Activated naive CD8-positive, alpha-beta T cell treated with anti-CD3 and anti-CD28 coated beads for 36 hours (primary cell): ENCODE data around the gene UBE4B. TPM values are rescaled to one million over a fixed set of nuclear protein-coding genes. Genes with fewer than 3 reads are reported as not detected.
"Not testable (repeated sequence)": the region's sequence is repeated elsewhere in the genome, so short reads cannot be mapped to it uniquely, and the experiment has no call there.

Experiments used
- DNase-seq: peaks from one replicate; pipeline ENCODE4 v3.0.0; 2021
- H3K27ac Mint-ChIP-seq: one replicate; pipeline ENCODE4 v1.8.0; 2022; ENCODE audit warnings: mild to moderate bottlenecking, moderate library complexity, mixed read lengths
- H3K27me3 Mint-ChIP-seq: one replicate; pipeline ENCODE4 v1.8.0; 2022; ENCODE audit warnings: mild to moderate bottlenecking, mixed read lengths
- H3K36me3 Mint-ChIP-seq: one replicate; pipeline ENCODE4 v1.8.0; 2021; ENCODE audit warnings: mild to moderate bottlenecking, mixed read lengths
- H3K4me1 Mint-ChIP-seq: one replicate; pipeline ENCODE4 v1.8.0; 2021; ENCODE audit warnings: mixed read lengths
- H3K4me3 Mint-ChIP-seq: one replicate; pipeline ENCODE4 v1.8.0; 2022; ENCODE audit warnings: mild to moderate bottlenecking, moderate library complexity, mixed read lengths
- H3K9me3 Mint-ChIP-seq: one replicate; pipeline ENCODE4 v1.8.0; 2022; ENCODE audit warnings: mixed read lengths
- total RNA-seq, 2 experiments: library from RNA; stranded (reverse); gene quantifications; one replicate each; pipeline ENCODE4 v1.2.3, GENCODE V29; 2021

UBE4B gene
- total RNA-seq, 2 experiments from 2014 or later = 32.9 to 35.9 TPM

DNA sequence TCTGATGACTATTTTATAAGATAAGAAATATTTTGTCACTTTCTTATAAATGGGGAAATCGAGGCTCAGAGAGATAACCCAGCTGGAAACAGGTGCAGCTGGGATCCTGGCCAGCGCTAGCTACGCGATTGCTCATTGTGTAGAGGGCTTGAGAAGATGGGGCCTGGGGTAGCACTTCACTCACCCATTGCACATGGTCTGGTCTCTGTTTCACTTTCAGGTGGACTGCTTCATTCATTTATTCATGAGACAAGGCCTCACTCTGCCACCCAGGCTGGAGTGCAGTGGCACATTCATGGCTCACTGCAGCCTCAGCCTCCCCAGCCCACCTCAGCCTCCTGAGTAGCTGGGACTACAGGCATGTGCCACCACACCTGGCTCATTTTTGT, 23.8 kb downstream of the UBE4B start:
- no peak for DNase-seq
- Mint-ChIP-seq H3K27me3 (no peaks in the 10 kb centered on the region), H3K4me3 (no peak overlapping the region), H3K9me3 (no peaks in the 10 kb centered on the region), H3K36me3 (peaks cover 6% of the 10 kb centered on the region), H3K4me1 (peaks cover 3% of the 10 kb centered on the region), H3K27ac (no peak overlapping the region)

DNA sequence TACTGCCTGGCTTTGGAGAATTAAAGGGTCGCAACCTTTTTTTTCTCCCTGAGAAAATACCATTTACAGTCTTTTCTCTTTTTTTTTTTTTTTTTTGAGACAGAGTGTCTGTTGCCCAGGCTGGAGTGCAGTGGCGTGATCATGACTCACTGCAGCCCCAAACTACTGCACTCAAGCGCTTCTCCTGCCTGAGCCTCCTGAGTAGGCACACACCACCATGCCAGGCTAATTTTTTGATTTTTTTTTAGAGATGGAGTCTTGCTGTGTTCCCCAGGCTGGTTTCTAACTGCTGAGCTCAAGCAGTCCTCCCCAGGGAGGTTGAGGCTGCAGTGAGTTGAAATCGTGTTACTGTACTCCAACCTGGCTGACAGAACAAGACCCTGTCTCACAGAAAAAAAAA, 24.6 kb downstream of the UBE4B start:
- peaks cover 3% of the 10 kb centered on the region for H3K4me1 Mint-ChIP-seq
- no peak for DNase-seq
- H3K27me3 Mint-ChIP-seq = no peaks in the 10 kb centered on the region
- no peaks in the 10 kb centered on the region for H3K9me3 Mint-ChIP-seq
- H3K4me3 Mint-ChIP-seq = no peak overlapping the region
- peaks cover 6% of the 10 kb centered on the region for H3K36me3 Mint-ChIP-seq
- no peak overlapping the region for H3K27ac Mint-ChIP-seq

- Mint-ChIP-seq H3K36me3 (peaks cover 6% of the 10 kb centered on the region), H3K9me3 (no peaks in the 10 kb centered on the region), H3K27ac (no peak overlapping the region), H3K27me3 (no peaks in the 10 kb centered on the region), H3K4me3 (no peak overlapping the region), H3K4me1 (peaks cover 3% of the 10 kb centered on the region)
- DNase-seq = no peak
Observed at GRCh38 chr1:10057796-10058195, 25.0 kb downstream of the UBE4B start.

DNA sequence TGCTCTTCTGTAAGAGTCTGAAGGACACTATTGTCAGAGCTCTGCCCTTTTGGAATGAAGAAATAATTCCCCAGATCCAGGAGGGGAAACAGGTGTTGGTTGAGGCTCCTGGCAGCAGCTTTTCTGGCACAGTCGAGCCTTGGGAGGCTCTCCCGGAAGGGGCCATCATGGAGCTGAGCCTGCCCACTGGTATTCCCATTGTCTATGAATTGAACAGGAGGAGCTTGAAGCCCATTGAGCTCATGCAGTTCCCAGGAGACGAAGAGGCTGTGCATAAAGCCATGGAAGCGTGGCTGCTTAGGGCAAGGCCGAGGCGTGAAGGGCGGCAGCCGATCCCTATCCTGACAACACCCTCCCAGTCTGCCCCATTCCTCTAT, 26.6 kb downstream of the UBE4B start:
- Mint-ChIP-seq H3K27me3 (no peaks in the 10 kb centered on the region), H3K36me3 (peaks cover 3% of the 10 kb centered on the region), H3K4me3 (no peak overlapping the region), H3K27ac (no peak overlapping the region), H3K9me3 (no peaks in the 10 kb centered on the region), H3K4me1 (peaks cover 12% of the 10 kb centered on the region)
- no peak for DNase-seq

DNA sequence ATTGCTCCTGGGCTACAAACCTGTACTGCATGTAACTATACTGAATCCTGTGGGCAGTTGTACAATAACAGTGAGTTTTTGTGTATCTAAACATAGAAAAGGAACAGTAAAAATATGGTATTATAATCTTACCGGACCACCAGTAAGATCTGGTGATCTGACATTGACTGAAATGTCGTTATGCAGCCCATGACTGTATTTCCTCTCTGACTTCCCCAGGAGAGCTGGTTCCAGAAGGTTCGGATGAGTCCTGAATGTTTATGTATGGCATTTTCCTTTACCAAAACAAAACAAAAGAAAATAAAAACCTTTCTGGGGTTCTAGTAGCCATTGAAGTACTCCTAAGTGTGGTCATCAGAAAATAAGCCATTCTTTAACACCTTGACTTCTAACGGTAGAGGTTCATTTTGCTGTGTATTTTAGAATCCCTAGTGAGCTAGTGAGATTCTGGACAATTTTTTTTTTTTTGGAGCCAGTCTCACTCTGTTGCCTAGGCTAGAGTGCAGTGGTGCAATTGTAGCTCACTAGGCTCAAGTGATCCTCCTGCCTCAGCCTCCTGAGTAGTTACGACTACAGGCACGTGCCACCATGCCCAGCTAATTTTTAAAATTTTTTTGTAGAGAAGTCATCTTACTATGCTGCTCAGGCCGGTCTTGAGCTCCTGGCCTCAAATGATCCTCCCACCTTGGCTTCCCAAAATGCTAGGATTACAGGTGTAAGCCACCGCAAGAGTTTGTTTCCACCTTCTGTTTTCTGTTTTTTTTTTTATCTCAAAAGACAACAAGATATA, 27.7 kb downstream of the UBE4B start:
- Mint-ChIP-seq H3K4me3 (no peak overlapping the region), H3K9me3 (no peaks in the 10 kb centered on the region), H3K36me3 (peaks cover 1% of the 10 kb centered on the region), H3K27ac (no peak overlapping the region), H3K4me1 (peaks cover 10% of the 10 kb centered on the region), H3K27me3 (no peaks in the 10 kb centered on the region)
- no peak for DNase-seq

DNA sequence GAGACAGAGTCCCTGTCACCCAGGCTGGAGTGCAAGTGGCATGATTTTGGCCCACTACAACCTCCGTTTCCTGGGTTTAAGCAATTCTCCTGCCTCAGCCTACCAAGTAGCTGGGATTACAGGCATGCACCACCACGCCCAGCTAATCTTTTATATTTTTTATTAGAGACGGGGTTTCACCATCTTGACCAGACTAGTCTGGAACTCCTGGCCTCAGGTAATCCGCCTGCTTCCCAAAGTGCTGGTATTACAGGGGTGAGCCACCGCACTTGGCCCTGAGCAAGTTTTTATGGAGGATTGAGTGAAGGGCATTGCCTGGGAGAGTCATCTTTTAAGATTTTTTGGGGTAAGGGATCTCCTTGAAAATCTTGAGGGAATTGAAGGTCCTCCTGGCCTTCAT, 28.5 kb downstream of the UBE4B start:
- DNase-seq = no peak
- H3K9me3 Mint-ChIP-seq = no peaks in the 10 kb centered on the region
- peaks cover 1% of the 10 kb centered on the region for H3K36me3 Mint-ChIP-seq
- H3K27ac Mint-ChIP-seq = no peak overlapping the region
- no peak overlapping the region for H3K4me3 Mint-ChIP-seq
- H3K27me3 Mint-ChIP-seq = no peaks in the 10 kb centered on the region
- H3K4me1 Mint-ChIP-seq = peaks cover 8% of the 10 kb centered on the region

- Mint-ChIP-seq H3K4me3 (no peak overlapping the region), H3K36me3 (no peaks in the 10 kb centered on the region), H3K27me3 (no peaks in the 10 kb centered on the region), H3K9me3 (no peaks in the 10 kb centered on the region), H3K4me1 (peaks cover 14% of the 10 kb centered on the region), H3K27ac (no peak overlapping the region)
- DNase-seq = no peak
Observed at GRCh38 chr1:10063878-10064277, 31.1 kb downstream of the UBE4B start.

DNA sequence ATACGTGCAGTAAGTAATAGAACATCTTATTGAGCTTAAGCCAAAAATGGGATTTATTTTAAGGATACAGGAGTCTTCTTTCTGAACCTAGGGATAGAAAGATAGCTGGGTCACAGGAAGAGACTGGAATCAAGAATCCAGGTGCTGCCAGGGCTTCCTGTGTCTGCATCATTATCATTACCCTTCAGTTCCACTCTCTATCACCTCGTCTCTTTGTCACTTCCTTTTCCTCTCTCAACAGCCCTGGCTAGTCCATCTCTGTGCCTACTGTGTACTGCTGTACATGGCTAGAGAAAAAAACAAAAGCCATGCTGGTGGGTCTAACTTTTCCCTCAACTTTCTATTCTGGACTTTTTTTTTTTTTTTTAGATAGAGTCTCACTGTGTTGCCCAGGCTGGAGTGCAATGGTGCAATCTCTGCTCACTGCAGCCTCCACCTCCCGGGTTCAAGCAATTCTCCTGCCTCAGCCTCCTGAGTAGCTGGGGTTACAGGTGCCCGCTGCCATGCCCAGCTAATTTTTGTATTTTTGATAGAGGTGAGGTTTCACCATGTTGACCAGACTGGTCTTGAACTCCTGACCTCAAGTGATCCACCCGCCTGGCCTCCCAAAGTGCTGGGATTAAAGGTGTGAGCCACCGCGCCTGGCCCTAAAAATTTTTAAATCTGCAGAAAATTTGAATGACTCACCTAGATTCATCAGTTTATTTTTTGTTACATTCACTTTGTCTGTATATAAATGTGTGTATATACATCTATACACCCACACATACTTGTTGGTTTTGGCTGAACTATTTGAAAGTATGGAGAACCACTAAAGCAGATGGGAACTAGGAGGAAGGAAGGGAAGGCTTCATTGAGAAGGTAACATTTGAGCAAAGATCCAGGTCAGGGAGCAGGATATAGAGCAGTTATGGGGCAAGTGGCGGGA, 31.9 kb downstream of the UBE4B start:
- no peak for DNase-seq
- H3K27ac Mint-ChIP-seq = no peak overlapping the region
- peaks cover 14% of the 10 kb centered on the region for H3K4me1 Mint-ChIP-seq
- H3K4me3 Mint-ChIP-seq = no peak overlapping the region
- no peaks in the 10 kb centered on the region for H3K36me3 Mint-ChIP-seq
- H3K27me3 Mint-ChIP-seq = no peaks in the 10 kb centered on the region
- H3K9me3 Mint-ChIP-seq = no peaks in the 10 kb centered on the region

DNA sequence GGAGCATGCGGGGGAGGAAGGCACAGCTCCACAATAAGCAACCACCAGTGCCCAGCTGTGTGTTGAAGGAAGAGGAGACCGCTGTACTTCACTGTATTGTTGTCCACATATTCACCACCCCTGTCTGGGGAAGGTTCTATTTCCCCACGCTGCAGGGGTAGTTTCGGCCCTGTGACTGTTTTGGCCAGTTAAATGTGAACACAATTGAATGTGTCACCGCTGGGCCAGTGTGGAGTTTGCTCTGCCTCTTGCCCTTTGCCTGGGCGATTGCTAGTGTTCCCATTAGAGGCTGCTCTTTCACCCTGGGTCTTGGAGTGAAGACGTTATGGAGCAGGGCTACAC, 32.6 kb downstream of the UBE4B start:
- DNase-seq = no peak
- Mint-ChIP-seq H3K36me3 (no peaks in the 10 kb centered on the region), H3K4me1 (peaks cover 14% of the 10 kb centered on the region), H3K27ac (no peak overlapping the region), H3K9me3 (no peaks in the 10 kb centered on the region), H3K27me3 (no peaks in the 10 kb centered on the region), H3K4me3 (no peak overlapping the region)

DNA sequence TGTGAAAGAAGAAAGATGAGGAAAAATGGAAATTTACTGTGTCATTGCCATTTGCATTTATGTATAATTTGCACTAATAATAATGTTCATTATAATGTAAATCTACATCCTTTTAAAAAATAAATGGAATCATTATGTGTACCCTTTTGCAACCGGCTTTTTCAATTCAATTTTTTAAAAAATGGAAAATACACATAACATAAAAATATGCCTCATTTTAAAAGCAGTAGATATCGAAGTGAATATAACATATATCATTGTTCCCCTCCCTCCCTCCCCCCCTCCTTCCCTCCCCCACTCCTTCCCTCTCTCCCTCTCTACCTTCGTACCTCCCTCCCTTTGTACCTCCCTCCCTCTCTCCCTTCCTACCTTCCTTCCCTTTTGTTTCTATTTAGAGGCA, 33.0 kb downstream of the UBE4B start:
- Mint-ChIP-seq H3K9me3 (no peaks in the 10 kb centered on the region), H3K27me3 (no peaks in the 10 kb centered on the region), H3K27ac (no peak overlapping the region), H3K36me3 (no peaks in the 10 kb centered on the region), H3K4me1 (peaks cover 14% of the 10 kb centered on the region), H3K4me3 (no peak overlapping the region)
- no peak for DNase-seq

- DNase-seq = no peak
- H3K9me3 Mint-ChIP-seq = no peaks in the 10 kb centered on the region
- H3K27me3 Mint-ChIP-seq = no peaks in the 10 kb centered on the region
Observed at GRCh38 chr1:10068605-10069294, 36.0 kb downstream of the UBE4B start.

DNA sequence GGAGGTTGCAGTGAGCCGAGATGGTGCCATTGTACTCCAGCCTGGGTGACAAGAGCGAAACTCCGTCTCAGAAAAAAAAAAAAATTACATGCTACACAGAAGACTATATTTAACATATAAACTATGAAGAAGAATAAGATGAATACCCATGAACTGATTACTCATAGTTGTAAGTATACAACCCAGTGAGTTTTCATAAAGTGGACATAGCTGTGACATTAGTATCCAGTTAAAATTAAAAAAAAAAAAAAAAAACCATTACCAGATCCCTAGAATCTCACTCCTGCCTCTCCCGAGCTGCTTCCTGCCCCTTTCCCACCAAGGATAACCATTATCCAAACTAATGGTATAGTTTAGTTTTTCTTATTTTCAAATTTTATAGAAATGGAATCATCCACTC, 37.4 kb downstream of the UBE4B start:
- H3K27me3 Mint-ChIP-seq = no peaks in the 10 kb centered on the region

More at GRCh38 chr1:10068605-10069294, 36.0 kb downstream of the UBE4B start:
- Mint-ChIP-seq H3K4me1 (peaks cover 13% of the 10 kb centered on the region), H3K27ac (no peak overlapping the region), H3K4me3 (no peak overlapping the region), H3K36me3 (no peaks in the 10 kb centered on the region)

GRCh38 chr1:10071640-10072039, 38.9 kb downstream of the UBE4B start:
- Mint-ChIP-seq H3K9me3 (no peaks in the 10 kb centered on the region), H3K27me3 (no peaks in the 10 kb centered on the region), H3K36me3 (peaks cover 3% of the 10 kb centered on the region), H3K4me3 (no peak overlapping the region), H3K4me1 (peaks cover 19% of the 10 kb centered on the region), H3K27ac (no peak overlapping the region)
- DNase-seq = no peak

More for the DNA sequence above, 37.4 kb downstream of the UBE4B start:
- no peak overlapping the region for H3K4me3 Mint-ChIP-seq
- peaks cover 3% of the 10 kb centered on the region for H3K36me3 Mint-ChIP-seq
- peaks cover 19% of the 10 kb centered on the region for H3K4me1 Mint-ChIP-seq
- no peak overlapping the region for H3K27ac Mint-ChIP-seq
- no peaks in the 10 kb centered on the region for H3K9me3 Mint-ChIP-seq
- DNase-seq = no peak

- DNase-seq, H3K36me3 Mint-ChIP-seq, H3K9me3 Mint-ChIP-seq, H3K27ac Mint-ChIP-seq, H3K4me3 Mint-ChIP-seq, H3K27me3 Mint-ChIP-seq: not testable (repeated sequence)
- peaks cover 13% of the 10 kb centered on the region for H3K4me1 Mint-ChIP-seq
Observed at GRCh38 chr1:10073371-10073770, 40.6 kb downstream of the UBE4B start.
